HepG2 (cell line): ENCODE results near the gene CORO7. TPM values are rescaled to one million over a fixed set of nuclear protein-coding genes. Genes with fewer than 3 reads are reported as not detected.

Source experiments
- FOXJ3 ChIP-seq: sonication (generic); formaldehyde crosslinking; IDR thresholded peaks from 2 replicates; pipeline ENCODE4 v1.4.0; 2020; ENCODE audit warnings: missing genetic modification reagents, mild to moderate bottlenecking, borderline replicate concordance
- FOXM1 ChIP-seq: sonication (generic); formaldehyde crosslinking; IDR thresholded peaks from 2 replicates; pipeline ENCODE4 v1.5.0; 2020; ENCODE audit warnings: missing genetic modification reagents
- GABPA ChIP-seq, 2 experiments: IDR thresholded peaks; 2 replicates each; pipeline ENCODE4 v1.6.1; 2011 to 2016; ENCODE audit warnings: low read depth in 2 of 2, low read length in 1 of 2, missing biosample characterization in 1 of 2, missing genetic modification characterization in 1 of 2
- HCFC1 ChIP-seq: fragments of 150-350 bp; IDR thresholded peaks from 2 replicates; pipeline ENCODE4 v1.6.1; 2014; ENCODE audit warnings: low read depth, low read length
- MYNN ChIP-seq: sonication (generic); formaldehyde crosslinking; IDR thresholded peaks from 2 replicates; pipeline ENCODE4 v1.4.0; 2020; ENCODE audit warnings: mild to moderate bottlenecking, low read depth, missing genetic modification reagents
- NONO ChIP-seq, 2 experiments: fragments of 450-650 bp in 1 of 2; sonication (generic) in 1 of 2; formaldehyde crosslinking in 1 of 2; IDR thresholded peaks in 1 of 2; conservative IDR thresholded peaks in 1 of 2; 2 replicates each; pipeline versions ENCODE4 v1.6.1 to v1.8.0; 2017 to 2022; ENCODE audit warnings: mild to moderate bottlenecking in 1 of 2, missing genetic modification reagents in 1 of 2, moderate library complexity in 1 of 2
- PCBP2 ChIP-seq: fragments of 200-400 bp; formaldehyde crosslinking; optimal IDR thresholded peaks from 2 replicates; pipeline ENCODE3; 2018; ENCODE audit warnings: low read length, low read depth; ENCODE audit not compliant: poor library complexity, severe bottlenecking
- REL ChIP-seq: sonication (generic); formaldehyde crosslinking; conservative IDR thresholded peaks from 2 replicates; pipeline ENCODE4 v1.8.0; 2022; ENCODE audit warnings: mild to moderate bottlenecking, missing genetic modification reagents, moderate library complexity
- SNAPC2 ChIP-seq: sonication (generic); formaldehyde crosslinking; IDR thresholded peaks from 2 replicates; pipeline ENCODE4 v1.8.1; 2022; ENCODE audit warnings: mild to moderate bottlenecking, missing genetic modification reagents
- TFDP1 ChIP-seq: IDR thresholded peaks from 2 replicates; pipeline ENCODE4 v1.6.1; 2016; ENCODE audit warnings: missing compliant biosample characterization, missing genetic modification reagents, borderline replicate concordance
- ZBTB8A ChIP-seq: sonication (generic); formaldehyde crosslinking; IDR thresholded peaks from 2 replicates; pipeline ENCODE4 v1.4.0; 2020; ENCODE audit warnings: mild to moderate bottlenecking, low read depth, missing genetic modification reagents, borderline replicate concordance
- ZKSCAN8 ChIP-seq: IDR thresholded peaks from 2 replicates; pipeline ENCODE4 v1.6.1; 2016; ENCODE audit warnings: borderline replicate concordance, missing genetic modification reagents, missing compliant biosample characterization
- ZMAT3 ChIP-seq: sonication (generic); formaldehyde crosslinking; conservative IDR thresholded peaks from 2 replicates; pipeline ENCODE4 v1.7.0; 2021; ENCODE audit warnings: missing genetic modification reagents
- ZNF292 ChIP-seq: sonication (generic); formaldehyde crosslinking; IDR thresholded peaks from 2 replicates; pipeline ENCODE4 v1.8.1; 2022; ENCODE audit warnings: mild to moderate bottlenecking, low read depth, missing genetic modification reagents, borderline replicate concordance
- ZNF484 ChIP-seq: sonication (generic); formaldehyde crosslinking; IDR thresholded peaks from 2 replicates; pipeline ENCODE4 v1.5.1; 2020; ENCODE audit warnings: mild to moderate bottlenecking, low read depth, missing genetic modification reagents, borderline replicate concordance
- ZNF569 ChIP-seq: sonication (generic); formaldehyde crosslinking; IDR thresholded peaks from 2 replicates; pipeline ENCODE4 v1.5.0; 2020; ENCODE audit warnings: mild to moderate bottlenecking, missing genetic modification reagents, moderate library complexity, borderline replicate concordance
- ZNF616 ChIP-seq: sonication (generic); formaldehyde crosslinking; IDR thresholded peaks from 2 replicates; pipeline ENCODE4 v1.5.0; 2020; ENCODE audit warnings: low read depth, mild to moderate bottlenecking, missing genetic modification reagents
- polyA plus RNA-seq, 8 experiments: library from polyadenylated mRNA; depleted of rRNA in 3 of 8; stranded (reverse) in 7 of 8; unstranded in 1 of 8; fragments of >200 nt; fragmentation: Illumina TruSeq in 4 of 8; extraction: Trizol in 4 of 8; gene quantifications; 2 replicates each; pipeline versions ENCODE4 v1.2.1 to v1.2.3, GENCODE V29; 2011 to 2016; ENCODE audit warnings: low read depth in 4 of 8, missing spikeins in 1 of 8, mixed read lengths in 1 of 8; ENCODE audit not compliant: insufficient read depth in 1 of 8
- total RNA-seq, 5 experiments: library from RNA; depleted of rRNA; stranded (reverse); fragments of >200 nt; fragmentation: Illumina TruSeq; extraction: Trizol; gene quantifications; 2 replicates each; pipeline ENCODE4 v1.2.3, GENCODE V29; 2016; ENCODE audit warnings: low read depth in 1 of 5
- TF ChIP-seq, protein P1 (sequence below): sonication (generic); formaldehyde crosslinking; IDR thresholded peaks from 2 replicates; pipeline ENCODE4 v1.5.0; 2020; ENCODE audit warnings: missing genetic modification reagents, mild to moderate bottlenecking, borderline replicate concordance
- TF ChIP-seq, protein P2 (sequence below): sonication (generic); formaldehyde crosslinking; IDR thresholded peaks from 2 replicates; pipeline ENCODE4 v1.5.1; 2020; ENCODE audit warnings: mild to moderate bottlenecking, missing genetic modification reagents, borderline replicate concordance
- TF ChIP-seq, protein P3 (sequence below): sonication (generic); formaldehyde crosslinking; IDR thresholded peaks from 2 replicates; pipeline ENCODE4 v1.4.0; 2020; ENCODE audit warnings: missing genetic modification reagents, borderline replicate concordance
- TF ChIP-seq, protein P4 (sequence below): sonication (generic); formaldehyde crosslinking; conservative IDR thresholded peaks from 2 replicates; pipeline ENCODE4 v1.4.0; 2020; ENCODE audit warnings: missing genetic modification reagents
- TF ChIP-seq, protein P5 (sequence below): sonication (generic); formaldehyde crosslinking; IDR thresholded peaks from 2 replicates; pipeline ENCODE4 v1.5.1; 2020; ENCODE audit warnings: missing genetic modification reagents, mild to moderate bottlenecking, borderline replicate concordance

The CORO7 gene
- total and polyA plus RNA-seq, 2 of the 13 experiments (the other 11 are each of a cell fraction or from before 2014, with no cell fraction given), result 9.9 to 14.3 TPM

DNA sequence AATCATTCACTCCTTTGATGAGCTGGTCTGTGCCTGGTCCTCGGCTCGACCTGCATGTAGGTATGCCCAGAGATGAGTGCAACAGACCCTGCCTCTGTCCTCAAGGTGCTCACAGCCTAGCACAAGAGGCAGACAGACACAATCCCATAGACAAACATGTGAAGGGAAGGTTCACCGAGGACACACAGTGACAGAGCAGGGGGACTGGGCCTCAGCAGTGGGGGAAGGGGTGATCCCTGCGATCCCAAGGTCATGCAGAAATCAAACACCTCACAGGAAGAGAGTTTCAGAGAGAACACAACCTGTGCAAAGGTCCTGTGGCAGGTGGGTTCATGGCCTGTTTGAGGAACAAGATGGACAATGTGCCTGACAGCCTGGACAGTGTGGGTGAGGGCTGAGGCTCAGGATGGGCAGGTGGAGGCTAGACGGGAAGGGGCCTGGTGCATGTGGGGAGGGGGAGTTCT lies 49.0 kb downstream of the CORO7 start (continued):
- TF ChIP-seq, protein P1, sequence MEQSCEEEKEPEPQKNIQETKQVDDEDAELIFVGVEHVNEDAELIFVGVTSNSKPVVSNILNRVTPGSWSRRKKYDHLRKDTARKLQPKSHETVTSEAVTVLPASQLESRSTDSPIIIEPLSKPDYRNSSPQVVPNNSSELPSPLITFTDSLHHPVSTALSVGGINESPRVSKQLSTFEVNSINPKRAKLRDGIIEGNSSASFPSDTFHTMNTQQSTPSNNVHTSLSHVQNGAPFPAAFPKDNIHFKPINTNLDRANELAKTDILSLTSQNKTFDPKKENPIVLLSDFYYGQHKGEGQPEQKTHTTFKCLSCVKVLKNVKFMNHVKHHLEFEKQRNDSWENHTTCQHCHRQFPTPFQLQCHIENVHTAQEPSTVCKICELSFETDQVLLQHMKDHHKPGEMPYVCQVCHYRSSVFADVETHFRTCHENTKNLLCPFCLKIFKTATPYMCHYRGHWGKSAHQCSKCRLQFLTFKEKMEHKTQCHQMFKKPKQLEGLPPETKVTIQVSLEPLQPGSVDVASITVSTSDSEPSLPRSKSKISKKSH, result no peak
- no peak for TF ChIP-seq HCFC1
- TF ChIP-seq ZNF569 (CRISPR knock-in tag), result no peak
- no peak for TF ChIP-seq REL (CRISPR knock-in tag)
- TF ChIP-seq TFDP1 (CRISPR knock-in tag), result no peak
- TF ChIP-seq, protein P2, sequence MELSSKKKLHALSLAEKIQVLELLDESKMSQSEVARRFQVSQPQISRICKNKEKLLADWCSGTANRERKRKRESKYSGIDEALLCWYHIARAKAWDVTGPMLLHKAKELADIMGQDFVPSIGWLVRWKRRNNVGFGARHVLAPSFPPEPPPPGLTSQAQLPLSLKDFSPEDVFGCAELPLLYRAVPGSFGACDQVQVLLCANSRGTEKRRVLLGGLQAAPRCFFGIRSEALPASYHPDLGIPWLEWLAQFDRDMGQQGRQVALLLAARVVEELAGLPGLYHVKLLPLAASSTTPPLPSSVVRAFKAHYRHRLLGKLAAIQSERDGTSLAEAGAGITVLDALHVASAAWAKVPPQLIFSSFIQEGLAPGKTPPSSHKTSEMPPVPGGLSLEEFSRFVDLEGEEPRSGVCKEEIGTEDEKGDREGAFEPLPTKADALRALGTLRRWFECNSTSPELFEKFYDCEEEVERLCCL, result no peak
- no peak for TF ChIP-seq ZNF616
- TF ChIP-seq FOXM1 (CRISPR knock-in tag), result no peak
- TF ChIP-seq ZNF484 (CRISPR knock-in tag), result no peak
- no peak for TF ChIP-seq PCBP2
- TF ChIP-seq ZNF292 (CRISPR knock-in tag), result peak; percentile 46; the same call in 1 of the 2 replicates
- TF ChIP-seq, protein P3, sequence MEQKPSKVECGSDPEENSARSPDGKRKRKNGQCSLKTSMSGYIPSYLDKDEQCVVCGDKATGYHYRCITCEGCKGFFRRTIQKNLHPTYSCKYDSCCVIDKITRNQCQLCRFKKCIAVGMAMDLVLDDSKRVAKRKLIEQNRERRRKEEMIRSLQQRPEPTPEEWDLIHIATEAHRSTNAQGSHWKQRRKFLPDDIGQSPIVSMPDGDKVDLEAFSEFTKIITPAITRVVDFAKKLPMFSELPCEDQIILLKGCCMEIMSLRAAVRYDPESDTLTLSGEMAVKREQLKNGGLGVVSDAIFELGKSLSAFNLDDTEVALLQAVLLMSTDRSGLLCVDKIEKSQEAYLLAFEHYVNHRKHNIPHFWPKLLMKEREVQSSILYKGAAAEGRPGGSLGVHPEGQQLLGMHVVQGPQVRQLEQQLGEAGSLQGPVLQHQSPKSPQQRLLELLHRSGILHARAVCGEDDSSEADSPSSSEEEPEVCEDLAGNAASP, result peak; percentile 97; the same call in 1 of the 2 replicates
- no peak for TF ChIP-seq GABPA (IDR thresholded peaks at IDR 0.05; ENCODE audit: low read depth, low read length)
- TF ChIP-seq GABPA (CRISPR knock-in tag; IDR thresholded peaks at IDR 0.05; ENCODE audit: low read depth), result peak; percentile 38; the same call in 1 of the 2 replicates
- TF ChIP-seq FOXJ3 (CRISPR knock-in tag), result no peak
- TF ChIP-seq ZBTB8A (CRISPR knock-in tag), result no peak
- TF ChIP-seq ZKSCAN8, result no peak
- no peak for TF ChIP-seq ZMAT3 (CRISPR knock-in tag)
- no peak for TF ChIP-seq MYNN (CRISPR knock-in tag)
- TF ChIP-seq, protein P4, sequence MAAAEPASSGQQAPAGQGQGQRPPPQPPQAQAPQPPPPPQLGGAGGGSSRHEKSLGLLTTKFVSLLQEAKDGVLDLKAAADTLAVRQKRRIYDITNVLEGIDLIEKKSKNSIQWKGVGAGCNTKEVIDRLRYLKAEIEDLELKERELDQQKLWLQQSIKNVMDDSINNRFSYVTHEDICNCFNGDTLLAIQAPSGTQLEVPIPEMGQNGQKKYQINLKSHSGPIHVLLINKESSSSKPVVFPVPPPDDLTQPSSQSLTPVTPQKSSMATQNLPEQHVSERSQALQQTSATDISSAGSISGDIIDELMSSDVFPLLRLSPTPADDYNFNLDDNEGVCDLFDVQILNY (CRISPR knock-in tag), result no peak
- TF ChIP-seq NONO (IDR thresholded peaks at IDR 0.05), result no peak
- TF ChIP-seq NONO (CRISPR knock-in tag; conservative IDR thresholded peaks at IDR 0.05), result peak; percentile 88
- TF ChIP-seq, protein P5, sequence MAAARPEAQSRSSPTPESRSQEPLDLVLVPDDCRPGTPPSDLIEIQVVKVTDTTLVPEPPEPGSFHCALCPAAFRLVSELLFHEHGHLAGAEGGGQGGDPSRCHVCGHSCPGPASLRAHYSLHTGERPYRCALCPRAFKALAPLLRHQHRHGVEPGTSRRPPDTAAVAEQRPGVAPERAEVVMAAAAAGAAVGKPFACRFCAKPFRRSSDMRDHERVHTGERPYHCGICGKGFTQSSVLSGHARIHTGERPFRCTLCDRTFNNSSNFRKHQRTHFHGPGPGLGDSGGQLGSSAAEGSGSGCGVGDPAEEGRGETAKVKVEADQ (CRISPR knock-in tag), result no peak
- TF ChIP-seq SNAPC2, result peak; percentile 67; the same call in 1 of the 2 replicates
